Stomach smooth muscle (tissue), 2 donors: ENCODE measurements around the gene CALML5.
A peak's percentile ranks its signal among the peaks of the same experiment; 100 is the strongest.

Source experiments
- H3K27ac ChIP-seq: one replicate; pipeline ENCODE4 v1.7.0; 2013; ENCODE audit warnings: mild to moderate bottlenecking, low read length, inconsistent platforms
- H3K27me3 ChIP-seq, 2 donors: one replicate each; pipeline ENCODE4 v1.7.0; 2013; ENCODE audit warnings: low read length in 2 of 2; ENCODE audit not compliant: insufficient read depth in 2 of 2, control insufficient read depth in 1 of 2
- H3K36me3 ChIP-seq, 2 donors: one replicate each; pipeline ENCODE4 v1.7.0; 2013; ENCODE audit warnings: low read length in 2 of 2; ENCODE audit not compliant: control insufficient read depth in 2 of 2, insufficient read depth in 2 of 2
- H3K4me1 ChIP-seq: one replicate; pipeline ENCODE4 v1.7.0; 2013; ENCODE audit warnings: low read length; ENCODE audit not compliant: control insufficient read depth, insufficient read depth
- H3K4me3 ChIP-seq, 2 donors: one replicate each; pipeline ENCODE4 v1.7.0; 2013; ENCODE audit warnings: low read length in 2 of 2
- H3K9ac ChIP-seq, 2 donors: one replicate each; pipeline ENCODE4 v1.7.0; 2013; ENCODE audit warnings: low read length in 2 of 2, mild to moderate bottlenecking in 1 of 2
- H3K9me3 ChIP-seq, 2 donors: one replicate each; pipeline ENCODE4 v1.7.0; 2013; ENCODE audit warnings: low read length in 2 of 2; ENCODE audit not compliant: control insufficient read depth in 2 of 2
- donor health status: healthy.
- donor health status: Pancreatic carcinoma.

CALML5 gene, protein sequence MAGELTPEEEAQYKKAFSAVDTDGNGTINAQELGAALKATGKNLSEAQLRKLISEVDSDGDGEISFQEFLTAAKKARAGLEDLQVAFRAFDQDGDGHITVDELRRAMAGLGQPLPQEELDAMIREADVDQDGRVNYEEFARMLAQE

DNA sequence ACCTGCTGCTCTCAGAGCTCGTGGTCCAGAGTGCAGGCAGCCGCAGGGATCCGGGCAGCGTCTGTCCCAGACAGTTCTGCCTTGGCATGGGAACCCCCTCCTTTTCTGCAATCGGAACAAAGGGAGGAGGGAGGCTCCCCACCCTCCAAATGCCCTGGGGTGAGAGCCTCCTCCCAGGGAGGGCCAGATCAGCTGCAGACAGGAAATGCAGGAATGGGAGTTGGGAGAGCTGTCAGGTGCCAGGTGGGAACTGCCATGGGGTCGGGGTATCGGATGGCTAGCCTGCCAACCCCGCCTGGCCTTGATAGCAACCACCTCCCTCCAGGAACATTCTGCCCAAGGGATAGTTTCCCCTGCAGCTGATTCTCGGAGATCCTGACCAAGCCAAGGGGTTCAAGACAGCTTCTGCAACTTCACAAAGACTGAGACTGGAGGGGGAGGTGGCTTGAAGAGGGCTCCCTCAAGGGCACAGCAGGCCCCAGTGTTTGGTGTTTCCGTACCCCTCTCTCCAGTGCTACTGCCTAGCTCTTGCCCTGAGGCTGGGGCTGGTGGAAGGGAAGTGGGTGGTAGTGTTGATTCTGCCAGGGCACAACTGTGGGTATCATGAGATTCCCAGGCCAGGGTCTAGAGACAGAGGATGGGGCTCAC lies at the start of gene CALML5:
Gene CALML5 (minus strand): TSS at position 78 of the 648 bp plus-strand sequence. CDS start 132 bp downstream, outside the sequence.
- no peaks in the 10 kb centered on the region for H3K36me3 ChIP-seq
- H3K9me3 ChIP-seq, result no peaks in the 10 kb centered on the region
- no peaks in the 10 kb centered on the region for H3K27me3 ChIP-seq
- H3K4me1 ChIP-seq, result no peaks in the 10 kb centered on the region
- H3K4me3 ChIP-seq, result no peak within 1 kb of the TSS
- no peak within 1 kb of the TSS for H3K27ac ChIP-seq
- no peak within 1 kb of the TSS for H3K9ac ChIP-seq

DNA sequence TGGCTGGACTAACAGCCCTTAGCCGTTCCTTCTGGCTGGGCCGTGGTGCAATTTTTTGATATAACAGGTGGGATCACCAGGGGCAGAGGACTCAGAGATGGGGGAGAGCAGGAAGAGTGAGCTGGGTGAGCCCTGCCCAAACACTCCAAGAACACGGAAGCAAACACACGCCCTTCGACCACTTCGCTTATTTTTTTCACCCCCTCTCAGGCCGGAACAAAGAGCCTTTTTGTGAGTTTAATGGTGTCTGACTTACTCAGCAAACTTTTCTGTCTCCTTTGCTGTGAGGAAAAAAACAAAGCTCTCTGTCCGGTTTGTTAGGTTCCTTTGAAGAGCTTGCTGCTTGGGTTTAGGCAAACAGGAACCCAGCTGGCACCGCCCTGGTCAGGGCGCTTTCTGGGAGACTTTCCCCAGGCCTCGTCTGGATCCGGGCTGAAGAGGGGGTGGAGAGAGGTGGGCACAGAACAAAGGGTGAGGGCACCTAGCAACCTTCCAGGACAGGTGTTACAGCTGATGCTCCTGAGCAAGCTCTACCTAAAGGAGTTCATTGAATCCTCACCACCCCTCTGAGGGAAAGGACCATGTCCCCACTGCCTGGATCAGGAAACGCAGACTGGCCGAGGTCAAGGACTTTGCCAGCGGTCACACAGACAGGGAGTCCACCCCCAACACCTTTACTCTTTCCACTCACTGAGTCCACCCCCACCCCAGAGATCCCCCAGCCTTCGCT lies 48.7 kb upstream of the CALML5 start:
- H3K9me3 ChIP-seq, result peaks cover 0 to 3% of the 10 kb centered on the region in 2 donors
- H3K4me1 ChIP-seq, result peaks cover 38% of the 10 kb centered on the region
- H3K4me3 ChIP-seq, result peak overlapping the region; percentile 68 to 73
- peak overlapping the region; percentile 77 to 79 for H3K9ac ChIP-seq
- no peaks in the 10 kb centered on the region for H3K36me3 ChIP-seq
- H3K27me3 ChIP-seq, result no peaks in the 10 kb centered on the region
- H3K27ac ChIP-seq, result peak overlapping the region; percentile 82

DNA sequence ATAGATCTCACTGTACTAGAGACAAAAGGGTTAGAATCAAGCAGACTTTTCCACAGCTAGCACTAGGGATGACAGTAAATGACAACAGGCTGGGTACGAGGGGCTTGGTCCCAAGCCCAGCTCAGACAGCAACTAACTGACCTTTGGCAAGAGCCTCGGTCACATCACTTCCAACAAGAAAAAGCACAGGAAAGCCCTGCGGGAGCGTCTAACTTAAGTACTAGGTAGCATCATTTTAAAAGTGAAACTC lies 48.2 kb upstream of the CALML5 start:
- Histone ChIP-seq H3K4me1 (peaks cover 38% of the 10 kb centered on the region), H3K9ac (peak overlapping the region; percentile 77 to 79), H3K9me3 (peaks cover 0 to 7% of the 10 kb centered on the region in 2 donors), H3K4me3 (peak overlapping the region; percentile 68 to 73), H3K27me3 (no peaks in the 10 kb centered on the region), H3K36me3 (no peaks in the 10 kb centered on the region), H3K27ac (peak overlapping the region; percentile 82)

DNA sequence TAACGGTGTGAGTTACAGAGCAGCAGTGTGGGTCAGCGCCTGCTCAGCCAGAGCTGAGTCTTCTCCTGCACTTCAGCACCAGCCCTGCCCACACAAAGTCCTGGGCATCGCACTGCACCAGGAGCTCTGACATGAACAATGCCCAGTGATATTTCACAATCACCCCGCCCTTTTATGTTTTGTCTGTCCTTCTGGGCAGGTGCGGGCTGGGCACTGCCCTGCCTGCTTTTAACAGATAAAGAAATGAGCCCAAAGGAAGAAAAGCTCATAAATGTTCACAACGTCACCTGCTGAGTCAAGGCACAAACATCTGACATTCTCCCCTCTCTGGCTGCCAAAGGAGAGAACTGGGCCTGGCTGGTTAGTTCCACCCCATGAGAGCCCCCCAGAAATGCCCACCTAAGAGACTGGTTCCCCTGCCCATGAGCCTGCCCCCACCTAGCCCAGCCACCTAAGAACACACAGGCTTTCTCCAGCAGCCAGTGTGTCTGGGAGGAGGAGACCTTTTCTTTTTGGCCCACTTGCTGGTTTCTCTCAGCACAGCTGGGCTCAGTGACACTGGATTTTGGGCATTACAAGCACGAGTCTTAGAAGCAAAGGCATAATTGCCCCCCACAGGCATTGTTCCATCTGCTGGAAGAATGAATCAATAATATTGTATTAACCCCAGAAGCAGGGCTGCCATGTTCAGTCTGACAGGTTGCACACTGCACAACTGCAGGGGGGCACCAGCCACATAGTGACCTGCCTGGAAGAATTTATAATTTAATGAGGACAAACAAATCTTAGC lies 47.7 kb upstream of the CALML5 start:
- Histone ChIP-seq H3K27me3 (no peaks in the 10 kb centered on the region), H3K4me3 (peak overlapping the region; percentile 68 to 73), H3K27ac (peak overlapping the region; percentile 82), H3K9ac (peak overlapping the region; percentile 77 to 79), H3K36me3 (no peaks in the 10 kb centered on the region), H3K4me1 (peaks cover 38% of the 10 kb centered on the region), H3K9me3 (peaks cover 0 to 7% of the 10 kb centered on the region in 2 donors)

DNA sequence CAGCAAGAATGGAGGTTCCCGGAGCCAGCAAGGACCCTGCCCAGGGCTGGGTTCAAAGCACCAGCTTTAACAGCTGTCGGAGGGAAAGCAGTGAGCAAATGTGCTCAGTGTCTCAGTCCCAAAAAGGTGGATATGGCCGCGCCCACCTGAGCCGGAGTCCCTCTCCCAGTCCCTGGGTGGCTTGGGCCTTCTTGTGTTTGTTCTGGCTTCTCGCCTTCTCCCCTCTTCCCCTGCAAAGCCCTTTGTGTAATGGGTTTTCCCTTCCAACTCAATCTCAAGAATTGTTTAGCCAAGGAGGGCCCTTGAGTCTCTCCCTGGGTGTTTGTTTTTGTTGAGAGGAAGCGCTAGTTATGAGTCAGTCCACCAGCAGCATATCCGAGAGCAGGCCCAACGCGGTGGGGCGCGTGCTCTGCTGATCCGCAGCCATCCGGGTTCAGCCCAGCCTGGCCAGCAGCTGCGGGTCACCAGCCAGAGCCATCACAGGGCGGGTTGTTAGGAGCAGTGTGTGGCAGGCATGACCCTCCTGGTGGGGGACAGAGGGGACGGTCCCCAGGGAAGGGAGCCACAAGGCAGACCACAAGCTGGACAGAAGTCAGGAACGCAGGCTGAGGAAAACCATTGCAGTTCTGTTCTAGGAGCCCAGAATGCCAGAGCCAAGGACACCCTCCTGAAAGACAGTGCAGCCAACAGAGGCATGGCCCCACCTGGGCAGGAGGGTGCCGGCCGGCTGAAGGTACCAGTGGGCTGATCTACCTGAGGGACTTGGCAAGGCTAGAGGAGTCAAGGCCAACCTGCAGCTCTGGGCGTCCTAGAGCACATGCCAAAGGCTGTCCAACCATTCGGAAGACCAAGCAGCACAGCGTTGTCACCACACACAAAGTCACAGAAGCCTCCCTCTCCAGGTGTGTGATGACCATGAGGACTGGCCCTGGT lies 46.7 kb upstream of the CALML5 start:
- Histone ChIP-seq H3K27ac (peak overlapping the region; percentile 11), H3K27me3 (no peaks in the 10 kb centered on the region)

DNA sequence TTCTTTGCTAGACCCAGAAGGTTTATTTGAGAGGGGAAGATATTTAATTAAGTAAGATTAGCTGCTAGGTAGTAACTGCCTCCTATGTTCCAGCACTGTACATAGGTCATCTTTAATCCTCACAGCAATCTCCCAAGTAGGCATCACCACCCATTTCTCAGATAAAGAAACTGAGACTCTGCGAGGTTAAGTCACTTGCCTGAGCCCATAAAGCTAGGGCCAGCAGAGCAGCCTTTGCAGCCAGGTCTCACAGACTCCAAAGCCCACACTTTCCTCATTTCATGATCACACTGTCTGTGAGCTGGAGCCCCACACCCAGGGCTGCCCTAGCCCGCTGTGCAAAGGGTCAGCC lies 46.0 kb upstream of the CALML5 start:
- H3K27ac ChIP-seq, result no peak overlapping the region
- H3K27me3 ChIP-seq, result no peaks in the 10 kb centered on the region
- H3K9me3 ChIP-seq, result peaks cover 0 to 7% of the 10 kb centered on the region in 2 donors
- H3K4me3 ChIP-seq, result no peak overlapping the region
- H3K36me3 ChIP-seq, result no peaks in the 10 kb centered on the region
- no peak overlapping the region for H3K9ac ChIP-seq
- peaks cover 38% of the 10 kb centered on the region for H3K4me1 ChIP-seq

More for the DNA sequence above, 46.7 kb upstream of the CALML5 start:
- no peak overlapping the region for H3K9ac ChIP-seq
- peaks cover 38% of the 10 kb centered on the region for H3K4me1 ChIP-seq
- no peaks in the 10 kb centered on the region for H3K36me3 ChIP-seq
- H3K4me3 ChIP-seq, result peak overlapping the region in 1 of 2 donors; percentile 15
- peaks cover 0 to 7% of the 10 kb centered on the region in 2 donors for H3K9me3 ChIP-seq

DNA sequence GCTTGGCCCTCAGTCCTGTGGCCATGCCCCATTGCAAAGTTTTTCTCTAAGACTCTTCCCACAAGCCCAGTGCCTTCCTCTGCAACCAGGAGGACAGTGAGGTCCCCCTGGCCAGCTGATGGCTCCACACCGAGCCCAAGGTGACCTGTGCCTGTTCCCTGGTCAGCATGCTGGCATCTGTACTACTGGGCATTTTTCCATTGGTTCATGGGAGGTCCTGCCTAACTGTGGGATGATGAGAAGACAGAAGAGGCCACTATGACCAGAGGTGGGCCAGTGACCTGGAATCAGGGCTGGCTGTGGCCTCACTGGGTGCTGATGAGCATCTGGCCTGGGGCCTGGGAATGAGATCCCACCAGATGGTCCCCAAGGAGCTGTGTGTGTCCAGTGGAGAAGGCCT lies 45.6 kb upstream of the CALML5 start:
- Histone ChIP-seq H3K36me3 (no peaks in the 10 kb centered on the region), H3K27ac (no peak overlapping the region), H3K27me3 (no peaks in the 10 kb centered on the region), H3K4me3 (no peak overlapping the region), H3K4me1 (peaks cover 38% of the 10 kb centered on the region), H3K9me3 (peaks cover 0 to 7% of the 10 kb centered on the region in 2 donors), H3K9ac (no peak overlapping the region)

DNA sequence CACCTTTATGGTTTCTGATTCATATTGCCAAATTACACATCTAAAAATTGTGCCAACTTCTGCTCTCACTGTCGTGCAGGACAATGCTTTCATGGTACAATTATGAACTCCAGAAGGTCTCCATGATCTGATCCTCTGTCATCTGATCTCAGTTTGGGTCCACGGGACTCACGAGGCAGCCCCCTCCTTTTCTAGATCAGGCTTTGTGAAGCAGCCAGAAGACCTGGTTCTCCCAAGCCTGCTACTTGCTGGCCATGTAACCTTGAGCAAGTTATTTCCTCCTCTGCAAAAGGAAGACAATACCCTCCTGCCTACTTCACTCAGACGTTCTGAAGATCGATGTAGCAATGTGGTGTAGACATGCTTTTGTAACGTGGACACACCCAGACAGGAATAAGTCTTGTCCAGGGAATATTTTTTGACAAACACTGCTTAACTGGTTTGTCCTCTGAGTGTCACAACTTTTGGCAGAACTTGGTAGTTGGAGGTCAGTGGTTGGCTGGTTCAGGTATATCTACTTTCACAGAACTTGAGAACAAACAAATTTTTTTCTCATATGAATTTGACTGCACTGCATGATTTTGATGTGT lies 44.9 kb upstream of the CALML5 start:
- H3K9me3 ChIP-seq, result peaks cover 0 to 7% of the 10 kb centered on the region in 2 donors
- no peak overlapping the region for H3K9ac ChIP-seq
- H3K27me3 ChIP-seq, result no peaks in the 10 kb centered on the region
- peaks cover 38% of the 10 kb centered on the region for H3K4me1 ChIP-seq
- no peak overlapping the region for H3K4me3 ChIP-seq
- no peaks in the 10 kb centered on the region for H3K36me3 ChIP-seq
- no peak overlapping the region for H3K27ac ChIP-seq

DNA sequence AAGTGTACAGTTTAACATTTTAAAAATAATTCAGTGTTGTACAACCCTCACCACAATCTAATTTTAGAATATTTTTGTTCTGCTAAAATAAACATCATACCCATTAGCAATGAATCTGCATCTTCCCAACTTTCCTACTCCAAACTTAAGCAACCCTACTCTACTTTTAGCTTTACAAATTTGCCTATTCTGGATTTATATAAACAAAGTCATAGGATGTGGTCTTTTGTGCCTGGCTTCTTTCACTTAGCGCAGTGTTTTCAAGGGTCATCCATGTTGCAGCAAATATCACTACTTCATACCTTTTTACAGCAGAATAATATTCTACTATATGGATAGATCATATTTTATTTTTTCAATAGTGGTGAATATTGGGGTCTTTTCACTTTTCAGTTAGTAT lies 44.3 kb upstream of the CALML5 start:
- Histone ChIP-seq H3K4me3 (no peak overlapping the region), H3K36me3 (no peaks in the 10 kb centered on the region), H3K4me1 (peaks cover 38% of the 10 kb centered on the region), H3K27me3 (no peaks in the 10 kb centered on the region), H3K9ac (no peak overlapping the region), H3K9me3 (peaks cover 0 to 7% of the 10 kb centered on the region in 2 donors), H3K27ac (no peak overlapping the region)
